ENCODE results near the gene SAG. TPM values are rescaled to one million over a fixed set of nuclear protein-coding genes. Genes with fewer than 3 reads are reported as not detected.

SAG gene
- total RNA-seq, 4 donors from 2014 or later: not detected

- Histone ChIP-seq H3K36me3 (peaks cover 0 to 4% (median 0%) of the 10 kb centered on the region in 4 donors), H3K27me3 (no peaks in the 10 kb centered on the region), H3K4me3 (no peak overlapping the region), H3K4me1 (peaks cover 16 to 33% (median 23%) of the 10 kb centered on the region in 4 donors), H3K9me3 (no peaks in the 10 kb centered on the region), H3K27ac (peak overlapping the region; percentile 81 to 86 (median 82))
- intact Hi-C loops (cut with DNase I; ENCODE audit: low total_unique reads) (no loop called here), in situ Hi-C loops (cut with MboI; ENCODE audit: low pct_ligation_motif_present in 1 of 4, low pct_unique_long_range_greater_than_20kb in 1 of 4, low sequenced_read_pairs in 3 of 4) (no loop called here)
- no peak for TF ChIP-seq CTCF (IDR thresholded peaks at IDR 0.05)
- peak in 1 of 3 donors; percentile 27 for TF ChIP-seq POLR2AphosphoS5 (IDR thresholded peaks at IDR 0.05)
- no peak for TF ChIP-seq POLR2A (IDR thresholded peaks at IDR 0.05)
- TF ChIP-seq EP300 (IDR thresholded peaks at IDR 0.05; ENCODE audit: low read depth): peak; percentile 93
- 63 to 83% methylated on average over 2 to 13 of the region's 13 CpGs for WGBS, 2 donors (ENCODE audit: low coverage in 1 of 2)
- no peak for DNase-seq
Measured at GRCh38 chr2:233387225-233387624, 79.6 kb downstream of the SAG start.

GRCh38 chr2:233387667-233388528 lies 80.3 kb downstream of the SAG start:
- WGBS, 2 donors (ENCODE audit: low coverage in 1 of 2): 63 to 65% methylated on average over 8 to 25 of the region's 25 CpGs
- intact Hi-C loops (cut with DNase I; ENCODE audit: low total_unique reads): no loop called here
- TF ChIP-seq EP300 (IDR thresholded peaks at IDR 0.05; ENCODE audit: low read depth): peak; percentile 66
- no peak for TF ChIP-seq CTCF (IDR thresholded peaks at IDR 0.05)
- peak; percentile 9 to 64 (median 31) for TF ChIP-seq POLR2AphosphoS5 (IDR thresholded peaks at IDR 0.05)
- Histone ChIP-seq H3K27ac (peak overlapping the region; percentile 81 to 86 (median 82)), H3K27me3 (no peaks in the 10 kb centered on the region), H3K4me3 (no peak overlapping the region), H3K36me3 (peaks cover 0 to 4% (median under 1%) of the 10 kb centered on the region in 4 donors), H3K4me1 (peaks cover 16 to 33% (median 23%) of the 10 kb centered on the region in 4 donors), H3K9me3 (no peaks in the 10 kb centered on the region)
- DNase-seq: peak; percentile 75
- in situ Hi-C loops (cut with MboI; ENCODE audit: low pct_ligation_motif_present in 1 of 4, low pct_unique_long_range_greater_than_20kb in 1 of 4, low sequenced_read_pairs in 3 of 4): no loop called here

GRCh38 chr2:233389601-233390125 lies 82.0 kb downstream of the SAG start:
- TF ChIP-seq CTCF (IDR thresholded peaks at IDR 0.05): no peak
- no peak for TF ChIP-seq POLR2A (IDR thresholded peaks at IDR 0.05)
- no peak for TF ChIP-seq EP300 (IDR thresholded peaks at IDR 0.05; ENCODE audit: low read depth)

GRCh38 chr2:233395687-233396086 lies 88.1 kb downstream of the SAG start:
- Histone ChIP-seq H3K27ac (no peak overlapping the region), H3K36me3 (peaks cover 0 to 4% (median 2%) of the 10 kb centered on the region in 4 donors), H3K9me3 (no peaks in the 10 kb centered on the region), H3K27me3 (no peaks in the 10 kb centered on the region), H3K4me1 (no peaks in the 10 kb centered on the region), H3K4me3 (no peak overlapping the region)
- no peak for TF ChIP-seq POLR2AphosphoS5 (IDR thresholded peaks at IDR 0.05)
- TF ChIP-seq EP300 (IDR thresholded peaks at IDR 0.05; ENCODE audit: low read depth): no peak
- TF ChIP-seq POLR2A (IDR thresholded peaks at IDR 0.05): no peak
- no peak for TF ChIP-seq CTCF (IDR thresholded peaks at IDR 0.05)
- 97 to 100% methylated on average over 6 to 7 of the region's 7 CpGs for WGBS, 2 donors (ENCODE audit: low coverage in 1 of 2)
- DNase-seq: no peak
- in situ Hi-C loops (cut with MboI; ENCODE audit: low pct_ligation_motif_present in 1 of 4, low pct_unique_long_range_greater_than_20kb in 1 of 4, low sequenced_read_pairs in 3 of 4): no loop called here
- intact Hi-C loops (cut with DNase I; ENCODE audit: low total_unique reads): no loop called here

More at GRCh38 chr2:233389601-233390125, 82.0 kb downstream of the SAG start:
- no peaks in the 10 kb centered on the region for H3K27me3 ChIP-seq
- no peak overlapping the region for H3K4me3 ChIP-seq
- no peak for DNase-seq
- H3K4me1 ChIP-seq: peaks cover 16 to 29% (median 23%) of the 10 kb centered on the region in 4 donors
- peaks cover 0 to 4% (median 2%) of the 10 kb centered on the region in 4 donors for H3K36me3 ChIP-seq
- H3K9me3 ChIP-seq: no peaks in the 10 kb centered on the region
- intact Hi-C loops (cut with DNase I; ENCODE audit: low total_unique reads) (no loop called here), in situ Hi-C loops (cut with MboI; ENCODE audit: low pct_ligation_motif_present in 1 of 4, low pct_unique_long_range_greater_than_20kb in 1 of 4, low sequenced_read_pairs in 3 of 4) (no loop called here)
- H3K27ac ChIP-seq: peak overlapping the region; percentile 81 to 86 (median 82)
- WGBS, 2 donors (ENCODE audit: low coverage in 1 of 2): 93 to 100% methylated on average over 6 to 8 of the region's 8 CpGs

Measured in transverse colon (tissue), 4 donors.